ENCODE data around the gene RAB17. TPM values are rescaled to one million over a fixed set of nuclear protein-coding genes. Genes with fewer than 3 reads are reported as not detected.

RAB17 gene
- total RNA-seq, 2 donors from 2014 or later, result 6.4 to 6.5 TPM

DNA sequence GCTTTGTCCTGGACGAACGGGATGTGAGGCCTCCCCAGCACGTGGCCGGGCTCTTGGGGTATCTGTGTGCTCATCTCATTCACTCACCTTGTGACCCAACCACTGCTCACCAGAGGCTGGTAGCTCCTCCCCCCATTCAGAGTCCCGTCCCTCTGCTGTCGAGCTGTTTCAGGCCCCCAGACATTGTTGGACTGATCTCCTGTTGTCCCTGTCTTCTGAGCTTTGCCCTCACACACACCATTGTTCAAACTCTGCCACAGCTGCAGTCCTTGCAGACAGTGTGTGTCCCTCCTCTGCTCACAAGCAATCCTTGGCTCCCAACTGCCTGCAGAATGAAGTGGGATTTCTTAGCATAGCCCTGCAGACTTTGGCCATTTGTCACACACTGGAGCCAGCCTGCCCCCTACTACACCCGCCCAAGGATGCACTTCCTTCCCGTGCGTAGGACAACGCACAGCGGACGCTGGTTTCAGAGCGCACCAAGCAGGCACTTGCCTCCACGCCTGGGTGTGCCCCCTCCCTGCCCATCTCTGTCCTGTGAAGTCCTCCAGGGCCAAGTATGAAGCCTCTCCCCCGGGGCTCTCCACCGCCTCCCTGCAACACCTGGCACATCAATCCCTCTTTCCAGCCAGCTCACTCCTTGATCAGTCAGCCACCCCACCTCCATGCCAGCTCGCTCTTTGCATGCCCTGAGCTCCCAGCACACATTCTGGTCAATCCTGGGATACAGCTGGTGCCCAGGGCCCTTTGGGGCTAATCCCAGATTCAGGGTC lies 40.7 kb downstream of the RAB17 start:
- DNase-seq (ENCODE audit: low spot score) (no peak), ATAC-seq (ENCODE audit: insufficient number of reproducible peaks, low FRiP score, low read depth) (no peak)
- no peaks in the 10 kb centered on the region for H3K36me3 ChIP-seq
- no peak overlapping the region for H3K4me3 ChIP-seq
- no peak overlapping the region for H3K27ac ChIP-seq
- H3K9me3 ChIP-seq, result peaks cover under 1% of the 10 kb centered on the region
- TF ChIP-seq, protein P1, sequence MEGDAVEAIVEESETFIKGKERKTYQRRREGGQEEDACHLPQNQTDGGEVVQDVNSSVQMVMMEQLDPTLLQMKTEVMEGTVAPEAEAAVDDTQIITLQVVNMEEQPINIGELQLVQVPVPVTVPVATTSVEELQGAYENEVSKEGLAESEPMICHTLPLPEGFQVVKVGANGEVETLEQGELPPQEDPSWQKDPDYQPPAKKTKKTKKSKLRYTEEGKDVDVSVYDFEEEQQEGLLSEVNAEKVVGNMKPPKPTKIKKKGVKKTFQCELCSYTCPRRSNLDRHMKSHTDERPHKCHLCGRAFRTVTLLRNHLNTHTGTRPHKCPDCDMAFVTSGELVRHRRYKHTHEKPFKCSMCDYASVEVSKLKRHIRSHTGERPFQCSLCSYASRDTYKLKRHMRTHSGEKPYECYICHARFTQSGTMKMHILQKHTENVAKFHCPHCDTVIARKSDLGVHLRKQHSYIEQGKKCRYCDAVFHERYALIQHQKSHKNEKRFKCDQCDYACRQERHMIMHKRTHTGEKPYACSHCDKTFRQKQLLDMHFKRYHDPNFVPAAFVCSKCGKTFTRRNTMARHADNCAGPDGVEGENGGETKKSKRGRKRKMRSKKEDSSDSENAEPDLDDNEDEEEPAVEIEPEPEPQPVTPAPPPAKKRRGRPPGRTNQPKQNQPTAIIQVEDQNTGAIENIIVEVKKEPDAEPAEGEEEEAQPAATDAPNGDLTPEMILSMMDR (IDR thresholded peaks at IDR 0.05), result no peak
- H3K27me3 ChIP-seq (replicated peaks; ENCODE audit: insufficient read depth), result no peaks in the 10 kb centered on the region
- H3K4me1 ChIP-seq (ENCODE audit: control insufficient read depth in 1 of 2, low read depth in 2 of 2), result no peaks in the 10 kb centered on the region

- H3K27ac ChIP-seq, result no peak overlapping the region
- no peaks in the 10 kb centered on the region for H3K27me3 ChIP-seq (replicated peaks; ENCODE audit: insufficient read depth)
- no peak for DNase-seq (ENCODE audit: low spot score)
- H3K4me3 ChIP-seq, result no peak overlapping the region
- H3K9me3 ChIP-seq, result no peaks in the 10 kb centered on the region
- TF ChIP-seq, protein P1 (IDR thresholded peaks at IDR 0.05), result no peak
- ATAC-seq (ENCODE audit: insufficient number of reproducible peaks, low FRiP score, low read depth), result no peak
- no peaks in the 10 kb centered on the region for H3K36me3 ChIP-seq
- no peaks in the 10 kb centered on the region for H3K4me1 ChIP-seq (ENCODE audit: control insufficient read depth in 1 of 2, low read depth in 2 of 2)
These were observed 41.3 kb downstream of the RAB17 start for GRCh38 chr2:237549216-237549615.

DNA sequence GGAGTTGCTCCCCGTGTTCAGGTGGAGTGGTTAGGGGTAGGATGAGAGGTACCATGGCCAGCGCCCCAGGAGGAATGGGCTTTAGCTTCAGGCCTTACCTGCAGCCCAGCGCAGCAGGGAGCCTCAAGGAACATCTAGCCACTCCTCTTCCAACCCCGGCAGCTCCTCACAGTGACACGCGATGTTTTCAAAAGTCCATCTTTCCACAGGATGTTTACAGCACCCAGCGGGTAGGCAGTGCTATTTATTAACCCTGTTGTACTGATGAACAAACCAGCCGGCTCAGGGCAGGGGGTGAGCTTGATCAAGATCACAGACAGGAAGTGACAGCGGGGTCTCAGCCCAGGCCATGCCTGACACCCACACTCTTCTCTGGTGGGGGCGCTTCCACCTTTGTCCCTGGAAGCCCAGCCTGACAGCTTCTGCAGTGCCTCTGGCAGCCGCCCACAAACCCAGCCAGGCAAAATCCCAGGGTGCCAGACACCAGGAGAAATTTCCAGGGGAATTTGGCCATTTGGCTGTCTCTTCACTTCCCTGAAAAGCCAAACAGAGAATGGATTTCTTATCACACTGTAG lies 42.6 kb downstream of the RAB17 start:
- Histone ChIP-seq H3K27me3 (replicated peaks; ENCODE audit: insufficient read depth) (no peaks in the 10 kb centered on the region), H3K4me3 (no peak overlapping the region), H3K9me3 (no peaks in the 10 kb centered on the region), H3K36me3 (no peaks in the 10 kb centered on the region), H3K4me1 (ENCODE audit: control insufficient read depth in 1 of 2, low read depth in 2 of 2) (no peaks in the 10 kb centered on the region), H3K27ac (no peak overlapping the region)
- DNase-seq (ENCODE audit: low spot score) (no peak), ATAC-seq (ENCODE audit: insufficient number of reproducible peaks, low FRiP score, low read depth) (no peak)
- TF ChIP-seq, protein P1 (IDR thresholded peaks at IDR 0.05), result no peak

- TF ChIP-seq, protein P1 (IDR thresholded peaks at IDR 0.05), result no peak
- no peak overlapping the region for H3K27ac ChIP-seq
- no peak overlapping the region for H3K4me3 ChIP-seq
- H3K4me1 ChIP-seq (ENCODE audit: control insufficient read depth in 1 of 2, low read depth in 2 of 2), result no peaks in the 10 kb centered on the region
- no peaks in the 10 kb centered on the region for H3K9me3 ChIP-seq
- DNase-seq (ENCODE audit: low spot score) (no peak), ATAC-seq (ENCODE audit: insufficient number of reproducible peaks, low FRiP score, low read depth) (no peak)
- no peaks in the 10 kb centered on the region for H3K36me3 ChIP-seq
- H3K27me3 ChIP-seq (replicated peaks; ENCODE audit: insufficient read depth), result no peaks in the 10 kb centered on the region
These were observed 43.6 kb downstream of the RAB17 start for GRCh38 chr2:237546876-237547395.

DNA sequence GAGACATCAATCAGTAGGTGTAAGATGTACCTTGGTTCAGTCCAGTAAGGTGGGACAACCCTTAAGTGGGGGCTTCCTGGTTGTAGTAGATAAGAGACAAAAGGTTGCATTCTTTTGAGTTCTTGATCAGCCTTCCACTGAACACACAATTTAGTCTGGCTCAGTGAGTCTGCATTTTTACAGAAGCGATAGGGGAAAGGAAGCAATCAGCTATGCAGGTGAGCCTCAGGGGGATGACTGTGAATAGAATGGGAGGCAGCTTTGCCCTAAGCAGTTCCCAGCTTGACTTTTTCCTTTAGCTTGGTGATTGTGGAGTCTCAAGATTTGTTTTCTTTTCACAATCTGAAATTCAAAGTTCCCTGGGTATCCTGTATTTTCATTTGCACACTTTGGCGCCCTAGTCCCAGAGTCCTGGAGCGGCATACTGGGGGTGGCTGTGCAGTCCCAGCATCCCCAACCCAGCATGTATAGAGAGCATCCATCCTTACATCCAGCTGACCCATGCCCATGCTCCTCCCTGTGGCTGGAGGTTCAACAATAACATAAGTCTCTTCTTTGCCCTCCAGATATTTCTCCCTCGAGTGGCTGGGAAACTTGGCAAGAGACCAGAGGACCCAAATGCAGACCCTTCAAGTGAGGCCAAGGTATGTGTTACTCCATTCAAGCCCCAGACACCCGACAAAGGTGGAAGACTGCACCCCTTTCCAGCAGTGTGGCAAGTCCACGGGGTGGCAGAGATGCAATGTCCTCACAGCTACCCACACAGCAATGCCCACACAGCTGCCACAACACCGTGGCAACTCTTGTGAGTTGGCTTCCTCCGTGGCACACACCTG lies 44.3 kb downstream of the RAB17 start:
- H3K4me3 ChIP-seq, result no peak overlapping the region
- H3K27ac ChIP-seq, result no peak overlapping the region
- no peaks in the 10 kb centered on the region for H3K4me1 ChIP-seq (ENCODE audit: control insufficient read depth in 1 of 2, low read depth in 2 of 2)
- no peaks in the 10 kb centered on the region for H3K9me3 ChIP-seq
- no peak for DNase-seq (ENCODE audit: low spot score)
- no peak for ATAC-seq (ENCODE audit: insufficient number of reproducible peaks, low FRiP score, low read depth)
- H3K27me3 ChIP-seq (replicated peaks; ENCODE audit: insufficient read depth), result no peaks in the 10 kb centered on the region
- TF ChIP-seq, protein P1 (IDR thresholded peaks at IDR 0.05), result no peak
- H3K36me3 ChIP-seq, result no peaks in the 10 kb centered on the region

Data from thoracic aorta (tissue), 2 donors.